ENCODE measurements around the gene NGEF. TPM values are rescaled to one million over a fixed set of nuclear protein-coding genes. Genes with fewer than 3 reads are reported as not detected.

NGEF gene
- total RNA-seq, 1 experiment from 2014 or later: 1.9 TPM

- Histone ChIP-seq H3K9ac (ENCODE audit: extremely low read depth, insufficient read length, low read length) (no peak overlapping the region), H3K23me2 (ENCODE audit: insufficient read length, low read depth, low read length, poor library complexity, severe bottlenecking) (no peaks in the 10 kb centered on the region), H3K27ac (ENCODE audit: insufficient read length, low read depth, low read length) (no peak overlapping the region), H3K18ac (ENCODE audit: insufficient read length, low read depth, low read length) (no peak overlapping the region), H2AK5ac (ENCODE audit: insufficient read length, low read length) (no peak overlapping the region), H3K56ac (ENCODE audit: insufficient read length, low read depth, low read length) (no peak overlapping the region), H4K91ac (ENCODE audit: insufficient read length, low read depth, low read length) (no peak overlapping the region), H3K4me2 (ENCODE audit: insufficient read depth, insufficient read length, low read length) (no peak overlapping the region), H2BK15ac (ENCODE audit: low read depth, low read length) (no peak overlapping the region), H2BK12ac (ENCODE audit: insufficient read length, low read depth, low read length) (no peak overlapping the region), H3K4ac (ENCODE audit: low read depth, low read length) (no peak overlapping the region), H4K5ac (ENCODE audit: insufficient read length, low read depth, low read length) (no peak overlapping the region), H3K4me1 (ENCODE audit: insufficient read depth, low read length) (no peaks in the 10 kb centered on the region; the same call in 1 of the 2 replicates), H3K27me3 (ENCODE audit: insufficient read depth, low read length) (no peaks in the 10 kb centered on the region), H3K79me1 (ENCODE audit: insufficient read depth, low read depth, low read length, poor library complexity, severe bottlenecking) (no peaks in the 10 kb centered on the region), H2BK120ac (ENCODE audit: low read depth, low read length, poor library complexity, severe bottlenecking) (no peak overlapping the region), H3K9me3 (ENCODE audit: control insufficient read depth, low read depth, low read length) (no peaks in the 10 kb centered on the region), H3T11ph (ENCODE audit: low read length) (no peak overlapping the region), H3K23ac (ENCODE audit: insufficient read length, low read depth, low read length) (no peak overlapping the region), H2AFZ (ENCODE audit: low read length) (no peak overlapping the region), H2BK5ac (ENCODE audit: insufficient read length, low read length) (no peak overlapping the region), H4K20me1 (ENCODE audit: control insufficient read depth, insufficient read depth, insufficient read length) (no peaks in the 10 kb centered on the region), H3K79me2 (ENCODE audit: insufficient read depth, low read length) (no peaks in the 10 kb centered on the region), H4K8ac (replicated peaks; ENCODE audit: insufficient read length, low read depth, low read length) (no peak overlapping the region), H3K14ac (ENCODE audit: insufficient read depth, low read length) (no peak overlapping the region), H2BK20ac (ENCODE audit: low read depth, low read length, poor library complexity, severe bottlenecking) (no peak overlapping the region)
- Mint-ChIP-seq H3K27me3 (ENCODE audit: low read depth) (no peaks in the 10 kb centered on the region), H3K27ac (peak overlapping the region in 1 of 3 experiments; percentile 22; a peak in 2 of 7 replicates), H3K4me1 (peaks cover 4 to 7% of the 10 kb centered on the region in 2 experiments; a peak in 2 of 4 replicates), H3K36me3 (ENCODE audit: insufficient read depth in 1 of 3, low read depth in 3 of 3) (peaks cover 14 to 73% (median 61%) of the 10 kb centered on the region in 3 experiments; a peak in 6 of 7 replicates), H3K9me3 (no peaks in the 10 kb centered on the region), H3K4me3 (no peak overlapping the region)
- no CpG with 5 or more reads among the region's 2 CpGs for WGBS (ENCODE audit: extremely low coverage, insufficient read length, low lambda C conversion rate)
- no peak for DNase-seq
- TF ChIP-seq CTCF (conservative IDR thresholded peaks at IDR 0.05): no peak
Measured at GRCh38 chr2:232842689-232843088, 170.4 kb downstream of the NGEF start.

Data from H9 (cell line).